Peyer's patch (tissue), 4 donors: ENCODE measurements around the gene SLC25A14.

Source experiments
- CTCF ChIP-seq, 6 experiments: fragments of 450-650 bp in 4 of 6; fragments of 200-600 bp in 2 of 6; sonication (generic) in 1 of 6; IDR thresholded peaks; one replicate each; pipeline ENCODE4 v1.5.1; 2017 to 2019; ENCODE audit warnings: antibody characterized with exemption in 6 of 6, mild to moderate bottlenecking in 3 of 6, moderate library complexity in 1 of 6
- POLR2A ChIP-seq, 2 donors: fragments of 450-650 bp; IDR thresholded peaks; one replicate each; pipeline ENCODE4 v1.5.1; 2017; ENCODE audit warnings: antibody characterized with exemption in 2 of 2, mild to moderate bottlenecking in 2 of 2, moderate library complexity in 2 of 2

DNA sequence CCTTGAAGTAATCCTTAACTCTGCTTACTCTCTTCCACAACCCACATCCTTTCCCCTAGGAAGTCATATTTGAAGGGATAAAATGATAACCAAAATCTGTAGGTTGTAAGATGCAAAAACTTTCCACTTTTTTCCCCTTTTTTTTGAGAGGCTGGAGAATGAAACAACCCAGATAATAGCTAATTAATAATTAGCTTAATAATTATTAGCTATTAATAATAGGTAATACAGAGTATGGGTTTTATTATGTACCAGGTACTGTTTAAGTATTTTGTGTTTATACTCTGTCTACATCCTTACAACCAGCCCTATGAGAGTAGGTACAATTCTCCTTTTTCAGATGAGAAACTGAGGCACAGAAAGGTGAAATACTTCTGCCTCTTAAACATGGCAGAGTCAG, 36.4 kb downstream of the SLC25A14 start:
- no peak for TF ChIP-seq CTCF (IDR thresholded peaks at IDR 0.05)
- TF ChIP-seq POLR2A (IDR thresholded peaks at IDR 0.05), result no peak
